HCT116 (cell line): ENCODE results near the gene DPP9. TPM values are rescaled to one million over a fixed set of nuclear protein-coding genes. Genes with fewer than 3 reads are reported as not detected.

ENCODE experiments used
- ATAC-seq: fragments of 200-7000 bp; cut with Tn5 transposase; 2 replicates; pipeline ENCODE4 v1.9.1; 2020; ENCODE audit warnings: mild to moderate bottlenecking, moderate library complexity
- BruUV-seq: library from RNA; stranded (reverse); fragments of 400-500 nt; replicated peaks from 2 replicates; lab custom pipeline; 2021; lab: Mats Ljungman, UMichigan
- CTCF ChIA-PET: fragments of 300-600 bp; sonication (Branson Sonifier 250); formaldehyde crosslinking; loops from one replicate; lab custom pipeline; 2021; ENCODE audit warnings: antibody characterized with exemption; lab: Charles Lee
- POLR2A ChIA-PET: fragments of 300-600, 350-600 bp; sonication (Branson Sonifier 250); formaldehyde crosslinking; loops from one replicate; lab custom pipeline; 2021; ENCODE audit warnings: antibody characterized with exemption; lab: Charles Lee
- RAD21 ChIA-PET, 2 experiments: fragments of 300-600 bp; sonication (Branson Sonifier 250); formaldehyde crosslinking; loops; one replicate each; lab custom pipeline; 2023; ENCODE audit warnings: low total read pairs in 2 of 2; ENCODE audit not compliant: uncharacterized antibody in 2 of 2, unreplicated experiment in 2 of 2, low non-redundant PET in 1 of 2; lab: Charles Lee
- DNase-seq: peaks from one replicate; pipeline ENCODE4 v3.0.0-alpha.2; 2010; ENCODE audit warnings: low read depth, low spot score
- H2AFZ ChIP-seq: fragments of 200-600 bp; shearing (Covaris generic), sonication (generic); 2 replicates; pipeline ENCODE4 v1.6.1; 2017; ENCODE audit warnings: low read depth, mixed run types, mixed read lengths, antibody characterized with exemption, low read length; ENCODE audit not compliant: poor library complexity, severe bottlenecking
- H3K27ac ChIP-seq: 2 replicates; pipeline ENCODE4 v1.5.1; 2012; ENCODE audit warnings: low read depth, low read length
- H3K27me3 ChIP-seq: fragments of 200-600 bp; sonication (generic); 2 replicates; pipeline ENCODE4 v1.6.1; 2016; ENCODE audit warnings: mixed run types, low read length, mixed read lengths; ENCODE audit not compliant: insufficient read depth
- H3K36me3 ChIP-seq, 2 experiments: fragments of 200-500 bp in 1 of 2; fragments of 200-600 bp in 1 of 2; sonication (Bioruptor generic) in 1 of 2; sonication (generic) in 1 of 2; 2 replicates each; pipeline versions ENCODE4 v1.5.1 to v1.6.1; 2014 to 2016; ENCODE audit warnings: low read length in 2 of 2, inconsistent platforms in 1 of 2, mixed read lengths in 1 of 2, mixed run types in 1 of 2; ENCODE audit not compliant: insufficient read depth in 2 of 2, control insufficient read depth in 1 of 2
- H3K4me1 ChIP-seq, 2 experiments: fragments of 200-600 bp in 1 of 2; sonication (generic) in 1 of 2; 2 replicates each; pipeline versions ENCODE4 v1.5.1 to v1.6.1; 2012 to 2017; ENCODE audit warnings: low read length in 2 of 2, inconsistent platforms in 1 of 2, mild to moderate bottlenecking in 1 of 2, mixed read lengths in 1 of 2, mixed run types in 1 of 2, moderate library complexity in 1 of 2; ENCODE audit not compliant: insufficient read depth in 2 of 2, control insufficient read depth in 1 of 2
- H3K4me2 ChIP-seq: fragments of 200-600 bp; sonication (generic); 2 replicates; pipeline ENCODE4 v1.6.1; 2017; ENCODE audit warnings: mixed run types, low read length, mixed read lengths
- H3K4me3 ChIP-seq, 2 experiments: fragments of 200-600 bp in 1 of 2; sonication (generic) in 1 of 2; replicated peaks in 1 of 2; 2 replicates each; pipeline ENCODE4 v1.5.1; 2011 to 2016; ENCODE audit warnings: low read length in 2 of 2, control low read depth in 1 of 2, low read depth in 1 of 2, mild to moderate bottlenecking in 1 of 2, mixed read lengths in 1 of 2, mixed run types in 1 of 2
- H3K79me2 ChIP-seq: fragments of 200-600 bp; sonication (generic); 2 replicates; pipeline ENCODE4 v1.6.1; 2017; ENCODE audit warnings: mild to moderate bottlenecking, mixed run types, low read length, moderate library complexity, mixed read lengths; ENCODE audit not compliant: insufficient read depth
- H3K9ac ChIP-seq: fragments of 200-600 bp; sonication (generic); 2 replicates; pipeline ENCODE4 v1.6.1; 2016; ENCODE audit warnings: low read length, mixed read lengths
- H3K9me2 ChIP-seq: fragments of 200-600 bp; sonication (generic), shearing (Covaris generic); 2 replicates; pipeline ENCODE4 v1.6.1; 2017; ENCODE audit warnings: mixed run types, mild to moderate bottlenecking, moderate library complexity; ENCODE audit not compliant: insufficient read depth
- H3K9me3 ChIP-seq, 2 experiments: fragments of 200-500 bp in 1 of 2; fragments of 200-600 bp in 1 of 2; sonication (Bioruptor generic) in 1 of 2; sonication (generic) in 1 of 2; 2 replicates each; pipeline ENCODE4 v1.6.1; 2014 to 2017; ENCODE audit warnings: low read length in 2 of 2, mixed read lengths in 2 of 2, inconsistent platforms in 1 of 2, low read depth in 1 of 2, mild to moderate bottlenecking in 1 of 2, mixed run types in 1 of 2, moderate library complexity in 1 of 2; ENCODE audit not compliant: control insufficient read depth in 1 of 2, insufficient read depth in 1 of 2
- H4K20me1 ChIP-seq: fragments of 200-600 bp; sonication (generic), shearing (Covaris generic); 2 replicates; pipeline ENCODE4 v1.6.1; 2017; ENCODE audit warnings: mixed run types, mild to moderate bottlenecking, moderate library complexity; ENCODE audit not compliant: insufficient read depth
- CBX3 ChIP-seq: IDR thresholded peaks from 2 replicates; pipeline ENCODE4 v1.6.1; 2012; ENCODE audit warnings: low read depth
- CTCF ChIP-seq, 3 experiments: fragments of 200-600 bp in 1 of 3; sonication (generic) in 1 of 3; IDR thresholded peaks in 2 of 3; conservative IDR thresholded peaks in 1 of 3; 2 replicates each; pipeline ENCODE4 v1.5.1; 2012 to 2017; ENCODE audit warnings: low read depth in 2 of 3, low read length in 2 of 3, antibody characterized with exemption in 1 of 3, borderline replicate concordance in 1 of 3, control low read depth in 1 of 3, mild to moderate bottlenecking in 1 of 3, mixed read lengths in 1 of 3, mixed run types in 1 of 3, moderate library complexity in 1 of 3; ENCODE audit not compliant: insufficient read depth in 1 of 3
- EGR1 ChIP-seq: IDR thresholded peaks from 2 replicates; pipeline ENCODE4 v1.6.1; 2012; ENCODE audit warnings: low read depth
- ELF1 ChIP-seq: IDR thresholded peaks from 2 replicates; pipeline ENCODE4 v1.6.1; 2012; ENCODE audit warnings: low read depth, borderline replicate concordance
- EZH2 ChIP-seq: fragments of 200-600 bp; sonication (generic); IDR thresholded peaks from 2 replicates; pipeline ENCODE4 v1.6.1; 2017; ENCODE audit warnings: antibody characterized with exemption, mixed run types
- EZH2phosphoT487 ChIP-seq: fragments of 200-600 bp; IDR thresholded peaks from 2 replicates; pipeline ENCODE4 v1.6.1; 2018; ENCODE audit warnings: antibody characterized with exemption, borderline replicate concordance
- FOSL1 ChIP-seq: IDR thresholded peaks from 2 replicates; pipeline ENCODE4 v1.6.1; 2012; ENCODE audit warnings: low read depth
- JUND ChIP-seq: IDR thresholded peaks from 2 replicates; pipeline ENCODE4 v1.6.1; 2012
- MAX ChIP-seq: IDR thresholded peaks from 2 replicates; pipeline ENCODE4 v1.6.1; 2012
- POLR2A ChIP-seq: IDR thresholded peaks from 2 replicates; pipeline ENCODE4 v1.7.0; 2011; ENCODE audit warnings: borderline replicate concordance; ENCODE audit not compliant: insufficient read depth, insufficient read length; ENCODE audit errors: extremely low read depth
- POLR2AphosphoS5 ChIP-seq: IDR thresholded peaks from 2 replicates; pipeline ENCODE4 v1.6.1; 2011; ENCODE audit warnings: mild to moderate bottlenecking, low read depth, low read length, moderate library complexity
- RAD21 ChIP-seq: IDR thresholded peaks from 2 replicates; pipeline ENCODE4 v1.6.1; 2012; ENCODE audit warnings: low read depth, mild to moderate bottlenecking
- REST ChIP-seq: IDR thresholded peaks from 2 replicates; pipeline ENCODE4 v1.6.1; 2012; ENCODE audit warnings: low read depth
- SIN3A ChIP-seq: IDR thresholded peaks from 2 replicates; pipeline ENCODE4 v1.6.1; 2012; ENCODE audit warnings: low read depth
- SP1 ChIP-seq: IDR thresholded peaks from 2 replicates; pipeline ENCODE4 v1.6.1; 2012; ENCODE audit warnings: low read depth
- TCF7L2 ChIP-seq: IDR thresholded peaks from 2 replicates; pipeline ENCODE4 v1.7.0; 2011; ENCODE audit warnings: borderline replicate concordance, inconsistent platforms; ENCODE audit not compliant: insufficient read depth, insufficient read length; ENCODE audit errors: extremely low read depth
- YY1 ChIP-seq: IDR thresholded peaks from 2 replicates; pipeline ENCODE4 v1.6.1; 2011; ENCODE audit warnings: low read length, low read depth, moderate library complexity, mild to moderate bottlenecking; ENCODE audit not compliant: insufficient replicate concordance; ENCODE audit errors: extremely low read depth
- ZBTB33 ChIP-seq: IDR thresholded peaks from 2 replicates; pipeline ENCODE4 v1.6.1; 2011; ENCODE audit warnings: mild to moderate bottlenecking, low read length, moderate library complexity; ENCODE audit not compliant: insufficient replicate concordance; ENCODE audit errors: extremely low read depth
- ZNF274 ChIP-seq: fragments of 200-500 bp; sonication (Bioruptor generic); IDR thresholded peaks from 2 replicates; pipeline ENCODE4 v1.6.1; 2014; ENCODE audit warnings: mild to moderate bottlenecking, low read depth, low read length, inconsistent platforms
- intact Hi-C: fragments of 100-400 bp; cut with micrococcal nuclease; formaldehyde crosslinking; loops from 2 replicates; pipeline ENCODE4 v1.10.0; 2022
- total RNA-seq: library from RNA; stranded (reverse); gene quantifications from one replicate; pipeline ENCODE4 v1.2.1, GENCODE V29; 2021; ENCODE audit not compliant: unreplicated experiment

The DPP9 gene
- total RNA-seq, 1 experiment from 2014 or later = 67.6 TPM

GRCh38 chr19:4649392-4650047 is 74.1 kb downstream of the DPP9 start:
- intact Hi-C loops = no loop called here

More at GRCh38 chr19:4649392-4650047, 74.1 kb downstream of the DPP9 start:
- no peak for TF ChIP-seq CBX3
- no peak for TF ChIP-seq MAX
- TF ChIP-seq YY1 = no peak
- no peak for TF ChIP-seq SIN3A
- no peak for TF ChIP-seq EZH2
- TF ChIP-seq FOSL1 = no peak
- TF ChIP-seq CTCF (IDR thresholded peaks at IDR 0.05 in 2 of 3, conservative IDR thresholded peaks at IDR 0.05 in 1 of 3; ENCODE audit: borderline replicate concordance in 1 of 3, insufficient read depth in 1 of 3, low read depth in 2 of 3, low read length in 2 of 3) = no peak
- no peak for TF ChIP-seq ELF1
- TF ChIP-seq TCF7L2 = no peak
- TF ChIP-seq RAD21 = no peak
- no peak for TF ChIP-seq SP1
- TF ChIP-seq JUND = no peak
- no peak for TF ChIP-seq EZH2phosphoT487
- no peak for TF ChIP-seq REST
- no peak for TF ChIP-seq EGR1
- no peak for TF ChIP-seq POLR2AphosphoS5
- TF ChIP-seq POLR2A = no peak
- TF ChIP-seq ZNF274 = no peak
- no peak for TF ChIP-seq ZBTB33
- no peak overlapping the region for H3K4me3 ChIP-seq
- no peak overlapping the region for H3K9ac ChIP-seq
- DNase-seq (no peak), ATAC-seq (no peak)
- H3K4me1 ChIP-seq = peaks cover 0 to 4% of the 10 kb centered on the region in 2 experiments; a peak in 2 of 4 replicates
- ChIA-PET POLR2A (no interaction called here), RAD21 (no interaction called here), CTCF (interaction anchor here (1.0 kb wide), 1 partner anchor 127 kb away, joined by 4 read pairs; no protein-coding TSS in a partner anchor)
- no peaks in the 10 kb centered on the region for H3K9me3 ChIP-seq
- H3K79me2 ChIP-seq = peaks cover 10% of the 10 kb centered on the region; the same call in 1 of the 2 replicates
- no peak overlapping the region for H2AFZ ChIP-seq
- no peaks in the 10 kb centered on the region for H3K9me2 ChIP-seq
- no peaks in the 10 kb centered on the region for H3K27me3 ChIP-seq
- BruUV-seq = no TSS peak
- H3K27ac ChIP-seq = no peak overlapping the region; the same call in 1 of the 2 replicates
- peaks cover 2 to 10% of the 10 kb centered on the region in 2 experiments; a peak in 2 of 4 replicates for H3K36me3 ChIP-seq
- no peak overlapping the region for H3K4me2 ChIP-seq
- no peaks in the 10 kb centered on the region for H4K20me1 ChIP-seq
